Measurements from ENCODE around the gene ANKRD49. TPM values are rescaled to one million over a fixed set of nuclear protein-coding genes. Genes with fewer than 3 reads are reported as not detected.
A peak's percentile ranks its signal among the peaks of the same experiment; 100 is the strongest.

The ANKRD49 gene
- total RNA-seq, 1 donor = 13.0 TPM

GRCh38 chr11:94537031-94537600 is 43.3 kb downstream of the ANKRD49 start:
- no peak for TF ChIP-seq CTCF (IDR thresholded peaks at IDR 0.05; ENCODE audit: extremely low read depth, low read depth, low read length)
- Histone ChIP-seq H3K27me3 (ENCODE audit: insufficient read depth, low read length) (no peaks in the 10 kb centered on the region), H3K27ac (ENCODE audit: low read depth, low read length) (no peak overlapping the region), H2AFZ (ENCODE audit: low read length) (peak overlapping the region; percentile 10), H4K20me1 (ENCODE audit: insufficient read depth, low read length) (no peaks in the 10 kb centered on the region), H3K9me3 (ENCODE audit: low read depth, low read length) (no peaks in the 10 kb centered on the region), H3K79me2 (ENCODE audit: insufficient read depth, low read length) (no peaks in the 10 kb centered on the region), H3K4me1 (ENCODE audit: insufficient read depth, low read length) (peaks cover 17% of the 10 kb centered on the region), H3K36me3 (ENCODE audit: insufficient read depth, low read length) (no peaks in the 10 kb centered on the region), H3K4me2 (ENCODE audit: insufficient read depth, low read length) (peak overlapping the region; percentile 72), H3K4me3 (ENCODE audit: insufficient read depth, low read length) (peak overlapping the region; percentile 29)
- no peak for DNase-seq (ENCODE audit: insufficient read length, low spot score, missing footprints)

DNA sequence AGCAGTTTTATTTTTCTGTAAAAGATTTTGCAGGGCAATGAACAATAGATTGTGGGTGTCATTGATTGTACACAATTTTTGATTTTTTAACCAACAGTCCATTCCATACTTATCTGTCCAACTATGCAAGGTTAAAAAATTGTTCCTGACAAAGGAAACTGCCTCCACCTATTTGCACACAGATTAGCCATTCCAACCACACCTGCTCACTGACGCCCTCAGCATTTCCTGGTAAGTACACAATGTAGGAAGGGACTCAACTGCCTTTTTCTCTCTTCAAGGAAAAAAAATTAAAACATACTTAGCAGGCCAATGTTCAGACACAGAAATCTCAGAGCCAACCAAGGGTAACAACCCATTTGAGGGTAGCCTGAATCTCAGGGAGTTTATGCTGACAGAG is 45.6 kb downstream of the ANKRD49 start:
- Histone ChIP-seq H3K9me3 (ENCODE audit: low read depth, low read length) (no peaks in the 10 kb centered on the region), H3K4me1 (ENCODE audit: insufficient read depth, low read length) (peaks cover 17% of the 10 kb centered on the region), H2AFZ (ENCODE audit: low read length) (no peak overlapping the region), H3K4me3 (ENCODE audit: insufficient read depth, low read length) (no peak overlapping the region), H3K36me3 (ENCODE audit: insufficient read depth, low read length) (no peaks in the 10 kb centered on the region), H3K27ac (ENCODE audit: low read depth, low read length) (no peak overlapping the region), H4K20me1 (ENCODE audit: insufficient read depth, low read length) (no peaks in the 10 kb centered on the region), H3K79me2 (ENCODE audit: insufficient read depth, low read length) (peaks cover 3% of the 10 kb centered on the region), H3K4me2 (ENCODE audit: insufficient read depth, low read length) (no peak overlapping the region), H3K27me3 (ENCODE audit: insufficient read depth, low read length) (no peaks in the 10 kb centered on the region)
- TF ChIP-seq CTCF (IDR thresholded peaks at IDR 0.05; ENCODE audit: extremely low read depth, low read depth, low read length) = no peak
- no peak for DNase-seq (ENCODE audit: insufficient read length, low spot score, missing footprints)

DNA sequence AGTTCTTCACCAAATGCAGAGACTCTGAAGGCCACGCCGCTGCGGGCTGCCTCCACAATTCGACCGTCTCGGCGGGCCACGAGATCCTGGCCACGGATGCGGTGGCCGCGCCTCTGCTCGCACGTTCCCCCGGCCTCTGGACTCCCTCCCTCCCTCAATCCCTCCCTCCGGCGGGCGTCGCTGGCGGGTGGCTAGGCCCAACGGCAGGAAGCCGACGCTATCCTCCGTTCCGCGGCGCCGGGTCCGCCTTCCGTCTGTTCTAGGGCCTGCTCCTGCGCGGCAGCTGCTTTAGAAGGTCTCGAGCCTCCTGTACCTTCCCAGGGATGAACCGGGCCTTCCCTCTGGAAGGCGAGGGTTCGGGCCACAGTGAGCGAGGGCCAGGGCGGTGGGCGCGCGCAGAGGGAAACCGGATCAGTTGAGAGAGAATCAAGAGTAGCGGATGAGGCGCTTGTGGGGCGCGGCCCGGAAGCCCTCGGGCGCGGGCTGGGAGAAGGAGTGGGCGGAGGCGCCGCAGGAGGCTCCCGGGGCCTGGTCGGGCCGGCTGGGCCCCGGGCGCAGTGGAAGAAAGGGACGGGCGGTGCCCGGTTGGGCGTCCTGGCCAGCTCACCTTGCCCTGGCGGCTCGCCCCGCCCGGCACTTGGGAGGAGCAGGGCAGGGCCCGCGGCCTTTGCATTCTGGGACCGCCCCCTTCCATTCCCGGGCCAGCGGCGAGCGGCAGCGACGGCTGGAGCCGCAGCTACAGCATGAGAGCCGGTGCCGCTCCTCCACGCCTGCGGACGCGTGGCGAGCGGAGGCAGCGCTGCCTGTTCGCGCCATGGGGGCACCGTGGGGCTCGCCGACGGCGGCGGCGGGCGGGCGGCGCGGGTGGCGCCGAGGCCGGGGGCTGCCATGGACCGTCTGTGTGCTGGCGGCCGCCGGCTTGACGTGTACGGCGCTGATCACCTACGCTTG is 50.2 kb downstream of the ANKRD49 start, which contains the start of gene FUT4:
TSS of gene FUT4 (plus strand) at position 227 of the 951 bp plus-strand sequence. CDS start at position 440, 213 bp downstream.
- peak within 1 kb of the TSS; percentile 87 for H3K4me3 ChIP-seq (ENCODE audit: insufficient read depth, low read length)
- H3K4me2 ChIP-seq (ENCODE audit: insufficient read depth, low read length) = peak within 1 kb of the TSS; percentile 85
- no peaks in the 10 kb centered on the region for H3K27me3 ChIP-seq (ENCODE audit: insufficient read depth, low read length)
- peaks cover 42% of the 10 kb centered on the region for H3K79me2 ChIP-seq (ENCODE audit: insufficient read depth, low read length)
- H3K4me1 ChIP-seq (ENCODE audit: insufficient read depth, low read length) = peaks cover 24% of the 10 kb centered on the region
- H2AFZ ChIP-seq (ENCODE audit: low read length) = peak within 1 kb of the TSS; percentile 95
- no peaks in the 10 kb centered on the region for H3K36me3 ChIP-seq (ENCODE audit: insufficient read depth, low read length)
- no peaks in the 10 kb centered on the region for H3K9me3 ChIP-seq (ENCODE audit: low read depth, low read length)
- peak; percentile 98 for DNase-seq (ENCODE audit: insufficient read length, low spot score, missing footprints)
- peak within 1 kb of the TSS; percentile 87 for H3K27ac ChIP-seq (ENCODE audit: low read depth, low read length)
- peaks cover 27% of the 10 kb centered on the region for H4K20me1 ChIP-seq (ENCODE audit: insufficient read depth, low read length)
- TF ChIP-seq CTCF (IDR thresholded peaks at IDR 0.05; ENCODE audit: extremely low read depth, low read depth, low read length) = no peak
